Neural progenitor cell (in vitro differentiated cells): Measurements from ENCODE around the gene TICAM1. TPM values are rescaled to one million over a fixed set of nuclear protein-coding genes. Genes with fewer than 3 reads are reported as not detected.

Source experiments
- DNase-seq: peaks from one replicate; pipeline ENCODE4 v3.0.0-alpha.2; 2016; ENCODE audit warnings: low spot score
- H2AFZ ChIP-seq: fragments of 200-600 bp; sonication (generic); replicated peaks from 2 replicates; pipeline ENCODE4 v1.6.1; 2016; ENCODE audit warnings: antibody characterized with exemption
- H3F3A ChIP-seq: fragments of 200-600 bp; sonication (generic); 2 replicates; pipeline ENCODE4 v1.6.1; 2016; ENCODE audit warnings: antibody characterized with exemption, low read depth
- H3K27ac ChIP-seq: fragments of 200-600 bp; sonication (generic); 2 replicates; pipeline ENCODE4 v1.5.1; 2016; ENCODE audit warnings: mild to moderate bottlenecking
- H3K27me3 ChIP-seq: fragments of 200-600 bp; sonication (generic); 2 replicates; pipeline ENCODE4 v1.6.1; 2016; ENCODE audit warnings: mild to moderate bottlenecking, moderate library complexity
- H3K36me3 ChIP-seq: fragments of 200-600 bp; sonication (generic); 2 replicates; pipeline ENCODE4 v1.5.1; 2016
- H3K4me1 ChIP-seq: fragments of 200-600 bp; sonication (generic); 2 replicates; pipeline ENCODE4 v1.6.1; 2016; ENCODE audit warnings: mixed run types
- H3K4me2 ChIP-seq: fragments of 200-600 bp; sonication (generic); 2 replicates; pipeline ENCODE4 v1.6.1; 2016
- H3K4me3 ChIP-seq: fragments of 200-600 bp; sonication (generic); 2 replicates; pipeline ENCODE4 v1.5.1; 2016
- H3K79me2 ChIP-seq: fragments of 200-600 bp; sonication (generic); 2 replicates; pipeline ENCODE4 v1.6.1; 2016; ENCODE audit warnings: low read depth
- H3K9ac ChIP-seq: fragments of 200-600 bp; sonication (generic); 2 replicates; pipeline ENCODE4 v1.6.1; 2016
- H3K9me3 ChIP-seq: fragments of 200-600 bp; sonication (generic); 2 replicates; pipeline ENCODE4 v1.5.1; 2016; ENCODE audit warnings: low read depth
- H4K20me1 ChIP-seq: fragments of 200-600 bp; sonication (generic); 2 replicates; pipeline ENCODE4 v1.6.1; 2016; ENCODE audit warnings: low read depth
- H3K27ac Mint-ChIP-seq: 3 replicates; pipeline ENCODE4 v1.8.0; 2021; ENCODE audit warnings: mixed read lengths
- H3K27me3 Mint-ChIP-seq: 2 replicates; pipeline ENCODE4 v1.8.0; 2022; ENCODE audit warnings: low read depth, mild to moderate bottlenecking, inconsistent platforms, moderate library complexity, mixed read lengths; ENCODE audit not compliant: insufficient read depth
- H3K36me3 Mint-ChIP-seq: 3 replicates; pipeline ENCODE4 v1.8.0; 2021; ENCODE audit warnings: mixed read lengths
- H3K4me1 Mint-ChIP-seq: 3 replicates; pipeline ENCODE4 v1.8.0; 2021; ENCODE audit warnings: mixed read lengths
- H3K4me3 Mint-ChIP-seq: 3 replicates; pipeline ENCODE4 v1.8.0; 2021; ENCODE audit warnings: mild to moderate bottlenecking, moderate library complexity, mixed read lengths
- H3K9me3 Mint-ChIP-seq: 3 replicates; pipeline ENCODE4 v1.8.0; 2020; ENCODE audit warnings: mixed read lengths
- CTCF ChIP-seq: fragments of 200-600 bp; sonication (generic); IDR thresholded peaks from 2 replicates; pipeline ENCODE4 v1.5.1; 2017; ENCODE audit warnings: antibody characterized with exemption, mild to moderate bottlenecking
- EZH2 ChIP-seq: fragments of 200-600 bp; sonication (generic); IDR thresholded peaks from 2 replicates; pipeline ENCODE4 v1.6.1; 2017; ENCODE audit warnings: antibody characterized with exemption, mild to moderate bottlenecking, moderate library complexity
- EZH2phosphoT487 ChIP-seq: fragments of 200-600 bp; sonication (generic); IDR thresholded peaks from 2 replicates; pipeline ENCODE4 v1.6.1; 2017; ENCODE audit warnings: antibody characterized with exemption
- total RNA-seq: library from RNA; depleted of rRNA; stranded (reverse); fragments of >200 nt; gene quantifications from 2 replicates; pipeline ENCODE4 v1.2.3, GENCODE V29; 2015; ENCODE audit warnings: low replicate concordance

Gene TICAM1
- total RNA-seq, 1 donor from 2014 or later, result not detected

DNA sequence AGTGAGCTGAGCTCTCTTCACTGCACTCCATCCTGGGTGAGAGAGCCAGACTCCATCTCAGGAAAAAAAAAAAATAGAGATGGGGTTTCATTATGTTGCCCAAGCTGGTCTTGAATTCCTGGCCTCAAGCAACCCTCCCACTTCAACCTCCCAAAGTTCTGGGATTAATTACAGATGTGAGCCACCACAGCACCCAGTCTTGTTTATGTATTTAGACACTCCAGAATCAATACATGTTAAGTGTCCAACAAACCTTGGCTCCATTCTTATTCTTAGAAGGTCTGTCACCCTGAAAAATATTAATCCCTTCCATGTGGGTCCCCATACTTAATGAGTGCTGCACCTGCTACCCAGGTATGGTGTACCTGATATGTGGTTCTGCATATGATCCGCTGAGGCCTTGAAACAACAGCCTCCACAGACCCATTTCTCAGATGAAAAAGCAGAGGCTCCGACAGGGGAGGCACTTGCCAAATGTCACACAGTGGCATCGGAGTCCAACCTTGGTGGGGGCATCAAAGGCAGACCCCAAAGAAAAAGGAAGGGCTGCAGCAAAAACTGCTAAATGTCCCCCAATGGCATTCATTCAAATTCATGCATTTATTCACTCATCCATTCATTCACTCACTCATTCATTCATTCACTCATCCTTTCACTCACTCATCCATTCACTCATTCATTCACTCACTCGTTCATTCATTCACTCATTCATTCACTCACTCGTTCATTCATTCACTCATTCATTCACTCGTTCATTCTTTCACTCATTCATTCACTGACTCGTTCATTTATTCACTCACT is 16.7 kb downstream of the TICAM1 start:
- TF ChIP-seq EZH2phosphoT487, result no peak
- TF ChIP-seq CTCF, result no peak
- TF ChIP-seq EZH2, result no peak
- Mint-ChIP-seq H3K27me3 (peaks cover 11% of the 10 kb centered on the region), H3K36me3 (no peaks in the 10 kb centered on the region), H3K4me3 (peak overlapping the region; percentile 14), H3K27ac (no peak overlapping the region), H3K9me3 (peaks cover 2% of the 10 kb centered on the region), H3K4me1 (peaks cover 5% of the 10 kb centered on the region)
- Histone ChIP-seq H2AFZ (no peak overlapping the region), H3K4me3 (peak overlapping the region; percentile 26), H3K36me3 (no peaks in the 10 kb centered on the region), H3K27me3 (no peaks in the 10 kb centered on the region), H3K79me2 (no peaks in the 10 kb centered on the region), H3F3A (peaks cover 10% of the 10 kb centered on the region), H3K27ac (no peak overlapping the region), H3K9ac (no peak overlapping the region), H3K4me1 (no peaks in the 10 kb centered on the region), H3K4me2 (no peak overlapping the region), H4K20me1 (no peaks in the 10 kb centered on the region), H3K9me3 (no peaks in the 10 kb centered on the region)
- no peak for DNase-seq

DNA sequence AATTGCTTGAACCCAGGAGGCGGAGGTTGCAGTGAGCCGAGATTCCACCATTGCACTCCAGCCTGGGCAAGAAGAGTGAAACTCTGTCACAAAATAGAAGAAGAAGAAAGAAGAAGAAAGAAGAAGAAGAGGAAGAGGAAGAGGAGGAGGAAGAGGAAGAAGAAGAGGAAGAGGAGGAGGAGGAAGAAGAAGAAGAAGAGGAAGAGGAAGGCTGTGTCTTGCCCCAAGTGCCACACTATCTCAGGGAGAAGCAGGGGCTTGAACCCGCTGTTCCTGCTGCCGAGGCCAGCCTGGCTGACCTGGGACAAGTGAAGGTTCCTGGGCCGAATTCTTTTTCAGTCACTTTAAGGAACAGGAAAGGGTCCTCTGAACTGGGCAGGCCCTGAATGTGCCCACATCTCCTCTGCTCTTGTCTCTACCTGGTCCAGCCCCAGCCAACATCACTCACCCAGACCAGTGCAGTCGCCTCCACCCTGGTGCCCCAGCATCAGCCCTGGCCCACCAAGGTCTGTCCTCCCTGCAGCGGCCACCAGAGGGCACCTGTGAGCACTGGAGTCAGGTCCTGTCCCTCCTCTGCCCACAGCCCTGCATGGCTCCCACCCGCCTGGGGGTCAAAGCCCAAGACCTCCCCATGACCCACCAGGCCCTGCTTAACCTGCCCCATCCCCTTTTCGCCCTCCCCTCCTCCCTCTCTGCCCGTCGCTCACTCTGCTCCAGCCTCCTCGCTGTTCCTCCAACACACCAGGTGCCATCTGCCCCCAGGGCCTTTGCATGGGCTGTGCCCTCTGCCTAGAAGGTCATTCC is 20.0 kb downstream of the TICAM1 start:
- H3K4me1 ChIP-seq, result no peaks in the 10 kb centered on the region
- no peak overlapping the region for H3K27ac ChIP-seq
- TF ChIP-seq EZH2 (no peak), CTCF (peak; percentile 77)

GRCh38 chr19:4807188-4807587 is 24.3 kb downstream of the TICAM1 start:
- Mint-ChIP-seq H3K4me1 (peaks cover 5% of the 10 kb centered on the region), H3K27me3 (peaks cover 7% of the 10 kb centered on the region), H3K36me3 (no peaks in the 10 kb centered on the region), H3K9me3 (no peaks in the 10 kb centered on the region), H3K4me3 (no peak overlapping the region), H3K27ac (no peak overlapping the region)
- Histone ChIP-seq H3K9ac (no peak overlapping the region), H3K36me3 (no peaks in the 10 kb centered on the region), H3K4me1 (no peaks in the 10 kb centered on the region), H3K4me3 (no peak overlapping the region), H3K79me2 (no peaks in the 10 kb centered on the region), H3F3A (no peaks in the 10 kb centered on the region), H4K20me1 (no peaks in the 10 kb centered on the region), H2AFZ (no peak overlapping the region), H3K4me2 (no peak overlapping the region), H3K9me3 (no peaks in the 10 kb centered on the region), H3K27me3 (no peaks in the 10 kb centered on the region), H3K27ac (no peak overlapping the region)
- no peak for DNase-seq
- TF ChIP-seq EZH2 (no peak), CTCF (no peak), EZH2phosphoT487 (no peak)

More for the DNA sequence above, 20.0 kb downstream of the TICAM1 start:
- Mint-ChIP-seq H3K36me3 (no peaks in the 10 kb centered on the region), H3K4me3 (peak overlapping the region; percentile 20), H3K27me3 (peaks cover 11% of the 10 kb centered on the region), H3K4me1 (peaks cover 8% of the 10 kb centered on the region), H3K27ac (no peak overlapping the region), H3K9me3 (no peaks in the 10 kb centered on the region)
- Histone ChIP-seq H3K4me2 (no peak overlapping the region), H3K27me3 (no peaks in the 10 kb centered on the region), H3K4me3 (no peak overlapping the region), H4K20me1 (no peaks in the 10 kb centered on the region), H3K9me3 (no peaks in the 10 kb centered on the region), H3K36me3 (no peaks in the 10 kb centered on the region), H3F3A (peaks cover 10% of the 10 kb centered on the region), H2AFZ (no peak overlapping the region), H3K9ac (no peak overlapping the region), H3K79me2 (no peaks in the 10 kb centered on the region)
- DNase-seq, result peak; percentile 72
